Epithelial cell of esophagus (primary cell): ENCODE data around the gene OR10W1.

ENCODE experiments used
- DNase-seq: peaks from one replicate; pipeline ENCODE4 v3.0.0; 2010; ENCODE audit warnings: low read depth
- H3K4me3 ChIP-seq: 2 replicates; pipeline ENCODE4 v1.5.1; 2011; ENCODE audit warnings: mild to moderate bottlenecking, low read length, control low read depth
- CTCF ChIP-seq: IDR thresholded peaks from 2 replicates; pipeline ENCODE4 v1.5.1; 2011; ENCODE audit warnings: low read depth, mild to moderate bottlenecking, low read length, control low read depth, inconsistent platforms; ENCODE audit not compliant: insufficient read depth; ENCODE audit errors: missing control alignments

The OR10W1 gene

GRCh38 chr11:58276151-58276550 lies 8.1 kb upstream of the OR10W1 start:
- peak; percentile 24 for DNase-seq
- H3K4me3 ChIP-seq: no peak overlapping the region
- TF ChIP-seq CTCF: no peak

- DNase-seq: no peak
- no peak for TF ChIP-seq CTCF
- H3K4me3 ChIP-seq: no peak overlapping the region
These were observed 6.9 kb upstream of the OR10W1 start for GRCh38 chr11:58275002-58275401.

- no peak for TF ChIP-seq CTCF
- no peak overlapping the region for H3K4me3 ChIP-seq
- DNase-seq: no peak
These were observed 8.1 kb downstream of the OR10W1 start for GRCh38 chr11:58259983-58260382.

- no peak overlapping the region for H3K4me3 ChIP-seq
- no peak for TF ChIP-seq CTCF
- no peak for DNase-seq
These were observed 13.1 kb downstream of the OR10W1 start for GRCh38 chr11:58254936-58255335.

GRCh38 chr11:58243954-58244353 lies 24.1 kb downstream of the OR10W1 start:
- no peak for TF ChIP-seq CTCF
- H3K4me3 ChIP-seq: no peak overlapping the region
- DNase-seq: no peak

GRCh38 chr11:58227956-58228615 lies 40.0 kb downstream of the OR10W1 start:
- TF ChIP-seq CTCF: no peak
- H3K4me3 ChIP-seq: no peak overlapping the region
- no peak for DNase-seq

GRCh38 chr11:58222721-58223120 lies 45.3 kb downstream of the OR10W1 start:
- no peak for TF ChIP-seq CTCF
- H3K4me3 ChIP-seq: no peak overlapping the region
- peak; percentile 86 for DNase-seq
